ENCODE results near the gene ZNF618.

GRCh38 chr9:113958556-113958955 lies 82.4 kb downstream of the ZNF618 start:
- TF ChIP-seq CTCF (conservative IDR thresholded peaks at IDR 0.05; ENCODE audit: low read length) (no peak), EZH2phosphoT487 (IDR thresholded peaks at IDR 0.05; ENCODE audit: borderline replicate concordance) (no peak)
